Liver (tissue), 3 donors: Measurements from ENCODE around the gene VGF.

Experiments used
- CTCF ChIP-seq: fragments of 150-350 bp; IDR thresholded peaks from 2 replicates; pipeline ENCODE4 v1.5.1; 2017; ENCODE audit warnings: improper control_type of control experiment, low read depth, low read length; ENCODE audit not compliant: missing input control
- EGR1 ChIP-seq, 2 donors: IDR thresholded peaks; 2 replicates each; pipeline ENCODE4 v1.6.1; 2016 to 2018; ENCODE audit warnings: antibody characterized with exemption in 2 of 2, low read depth in 2 of 2
- MAX ChIP-seq: IDR thresholded peaks from 2 replicates; pipeline ENCODE4 v1.6.1; 2016; ENCODE audit warnings: antibody characterized with exemption
- RAD21 ChIP-seq, 2 donors: IDR thresholded peaks; 2 replicates each; pipeline ENCODE4 v1.6.1; 2016; ENCODE audit warnings: antibody characterized with exemption in 2 of 2, mild to moderate bottlenecking in 2 of 2
- TF ChIP-seq, protein P1 (sequence below): IDR thresholded peaks from 2 replicates; pipeline ENCODE4 v1.6.1; 2016; ENCODE audit warnings: antibody characterized with exemption, mild to moderate bottlenecking
- donor health status: healthy.
- donor health status: healthy.

DNA sequence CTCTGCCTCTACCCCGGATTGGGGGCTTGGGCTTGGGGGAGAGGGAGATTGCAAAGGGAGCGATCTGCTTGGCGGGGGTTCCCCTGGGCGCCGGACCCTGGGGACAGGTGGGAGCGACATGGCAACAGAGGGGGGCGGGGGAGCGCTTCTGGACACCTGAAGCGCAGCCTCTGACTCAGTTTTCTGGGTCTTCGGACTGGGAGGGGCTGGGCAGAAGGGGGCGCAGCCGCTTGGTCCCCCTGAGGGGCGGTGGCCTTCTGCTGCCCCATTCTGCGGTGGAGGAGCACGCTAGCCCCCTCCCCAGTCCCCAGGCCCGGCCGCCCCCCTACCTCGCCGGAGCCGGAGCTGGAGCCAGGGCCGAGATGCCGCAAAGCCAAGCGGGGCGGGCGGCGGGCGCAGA is 14.3 kb upstream of the VGF start:
- TF ChIP-seq CTCF (no peak), MAX (no peak), RAD21 (IDR thresholded peaks at IDR 0.05) (no peak), EGR1 (IDR thresholded peaks at IDR 0.05; ENCODE audit: low read depth in 2 of 2) (no peak)
- TF ChIP-seq, protein P1, sequence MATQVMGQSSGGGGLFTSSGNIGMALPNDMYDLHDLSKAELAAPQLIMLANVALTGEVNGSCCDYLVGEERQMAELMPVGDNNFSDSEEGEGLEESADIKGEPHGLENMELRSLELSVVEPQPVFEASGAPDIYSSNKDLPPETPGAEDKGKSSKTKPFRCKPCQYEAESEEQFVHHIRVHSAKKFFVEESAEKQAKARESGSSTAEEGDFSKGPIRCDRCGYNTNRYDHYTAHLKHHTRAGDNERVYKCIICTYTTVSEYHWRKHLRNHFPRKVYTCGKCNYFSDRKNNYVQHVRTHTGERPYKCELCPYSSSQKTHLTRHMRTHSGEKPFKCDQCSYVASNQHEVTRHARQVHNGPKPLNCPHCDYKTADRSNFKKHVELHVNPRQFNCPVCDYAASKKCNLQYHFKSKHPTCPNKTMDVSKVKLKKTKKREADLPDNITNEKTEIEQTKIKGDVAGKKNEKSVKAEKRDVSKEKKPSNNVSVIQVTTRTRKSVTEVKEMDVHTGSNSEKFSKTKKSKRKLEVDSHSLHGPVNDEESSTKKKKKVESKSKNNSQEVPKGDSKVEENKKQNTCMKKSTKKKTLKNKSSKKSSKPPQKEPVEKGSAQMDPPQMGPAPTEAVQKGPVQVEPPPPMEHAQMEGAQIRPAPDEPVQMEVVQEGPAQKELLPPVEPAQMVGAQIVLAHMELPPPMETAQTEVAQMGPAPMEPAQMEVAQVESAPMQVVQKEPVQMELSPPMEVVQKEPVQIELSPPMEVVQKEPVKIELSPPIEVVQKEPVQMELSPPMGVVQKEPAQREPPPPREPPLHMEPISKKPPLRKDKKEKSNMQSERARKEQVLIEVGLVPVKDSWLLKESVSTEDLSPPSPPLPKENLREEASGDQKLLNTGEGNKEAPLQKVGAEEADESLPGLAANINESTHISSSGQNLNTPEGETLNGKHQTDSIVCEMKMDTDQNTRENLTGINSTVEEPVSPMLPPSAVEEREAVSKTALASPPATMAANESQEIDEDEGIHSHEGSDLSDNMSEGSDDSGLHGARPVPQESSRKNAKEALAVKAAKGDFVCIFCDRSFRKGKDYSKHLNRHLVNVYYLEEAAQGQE: no peak
